ENCODE data around the gene RNF10.

DNA sequence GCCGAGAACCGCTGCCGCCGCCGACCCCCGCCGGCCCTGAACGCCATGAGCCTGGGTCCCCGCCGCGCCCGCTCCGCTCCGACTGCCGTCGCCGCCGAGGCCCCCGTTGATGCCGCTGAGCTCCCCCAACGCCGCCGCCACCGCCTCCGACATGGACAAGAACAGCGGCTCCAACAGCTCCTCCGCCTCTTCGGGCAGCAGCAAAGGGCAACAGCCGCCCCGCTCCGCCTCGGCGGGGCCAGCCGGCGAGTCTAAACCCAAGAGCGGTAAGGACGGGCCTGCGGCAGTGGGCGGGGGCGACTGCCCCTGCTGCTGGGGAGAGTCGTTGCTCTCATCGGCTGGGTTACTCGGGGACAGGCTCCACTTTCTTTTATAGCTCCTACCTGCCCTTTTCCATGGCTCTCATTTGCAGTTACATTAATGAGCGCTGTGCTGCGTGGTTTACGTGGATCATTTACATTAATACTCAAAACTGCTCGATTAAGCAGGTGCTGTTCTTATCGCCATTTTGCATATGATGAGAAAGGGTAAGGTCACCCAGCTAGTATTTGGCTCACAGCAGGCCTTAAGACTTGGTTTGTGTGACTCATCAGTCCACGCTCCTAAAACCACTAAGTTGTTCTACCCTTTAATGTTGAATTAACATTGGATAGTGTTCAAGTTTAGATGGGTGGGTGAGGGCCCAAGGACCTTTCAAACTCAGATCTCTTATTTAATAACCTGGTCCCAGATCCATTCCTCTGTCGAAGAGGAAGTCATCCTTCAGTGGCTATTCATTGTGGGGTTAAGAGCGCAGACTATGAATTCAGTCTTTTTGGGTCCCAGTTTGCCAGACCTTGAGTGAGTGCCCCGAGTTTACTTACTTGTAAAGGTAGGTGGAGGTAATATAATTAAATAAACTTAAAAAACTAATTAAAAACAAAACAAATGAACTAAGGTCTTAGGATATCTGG is 823 bp downstream of the RNF10 start:
- TF ChIP-seq, protein P1, sequence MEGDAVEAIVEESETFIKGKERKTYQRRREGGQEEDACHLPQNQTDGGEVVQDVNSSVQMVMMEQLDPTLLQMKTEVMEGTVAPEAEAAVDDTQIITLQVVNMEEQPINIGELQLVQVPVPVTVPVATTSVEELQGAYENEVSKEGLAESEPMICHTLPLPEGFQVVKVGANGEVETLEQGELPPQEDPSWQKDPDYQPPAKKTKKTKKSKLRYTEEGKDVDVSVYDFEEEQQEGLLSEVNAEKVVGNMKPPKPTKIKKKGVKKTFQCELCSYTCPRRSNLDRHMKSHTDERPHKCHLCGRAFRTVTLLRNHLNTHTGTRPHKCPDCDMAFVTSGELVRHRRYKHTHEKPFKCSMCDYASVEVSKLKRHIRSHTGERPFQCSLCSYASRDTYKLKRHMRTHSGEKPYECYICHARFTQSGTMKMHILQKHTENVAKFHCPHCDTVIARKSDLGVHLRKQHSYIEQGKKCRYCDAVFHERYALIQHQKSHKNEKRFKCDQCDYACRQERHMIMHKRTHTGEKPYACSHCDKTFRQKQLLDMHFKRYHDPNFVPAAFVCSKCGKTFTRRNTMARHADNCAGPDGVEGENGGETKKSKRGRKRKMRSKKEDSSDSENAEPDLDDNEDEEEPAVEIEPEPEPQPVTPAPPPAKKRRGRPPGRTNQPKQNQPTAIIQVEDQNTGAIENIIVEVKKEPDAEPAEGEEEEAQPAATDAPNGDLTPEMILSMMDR (conservative IDR thresholded peaks at IDR 0.05; ENCODE audit: low read depth, low read length), result no peak
- TF ChIP-seq, protein P2, sequence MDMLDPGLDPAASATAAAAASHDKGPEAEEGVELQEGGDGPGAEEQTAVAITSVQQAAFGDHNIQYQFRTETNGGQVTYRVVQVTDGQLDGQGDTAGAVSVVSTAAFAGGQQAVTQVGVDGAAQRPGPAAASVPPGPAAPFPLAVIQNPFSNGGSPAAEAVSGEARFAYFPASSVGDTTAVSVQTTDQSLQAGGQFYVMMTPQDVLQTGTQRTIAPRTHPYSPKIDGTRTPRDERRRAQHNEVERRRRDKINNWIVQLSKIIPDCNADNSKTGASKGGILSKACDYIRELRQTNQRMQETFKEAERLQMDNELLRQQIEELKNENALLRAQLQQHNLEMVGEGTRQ (IDR thresholded peaks at IDR 0.05; ENCODE audit: low read depth, low read length), result no peak
- TF ChIP-seq RAD21 (IDR thresholded peaks at IDR 0.05; ENCODE audit: low read length), result no peak
- TF ChIP-seq RFX5 (IDR thresholded peaks at IDR 0.05; ENCODE audit: low read depth, low read length), result no peak
- peak; percentile 75 for TF ChIP-seq FOS (IDR thresholded peaks at IDR 0.05; ENCODE audit: low read depth, low read length)
- no peak for TF ChIP-seq MXI1 (IDR thresholded peaks at IDR 0.05; ENCODE audit: borderline replicate concordance, low read depth, low read length)
- no peak for TF ChIP-seq SMC3 (IDR thresholded peaks at IDR 0.05; ENCODE audit: low read depth, low read length)
- no peak for TF ChIP-seq MAFK (IDR thresholded peaks at IDR 0.05; ENCODE audit: low read depth, low read length)
- TF ChIP-seq BHLHE40 (IDR thresholded peaks at IDR 0.05; ENCODE audit: low read depth, low read length), result peak; percentile 28; the same call in 1 of the 2 replicates

Measured in IMR-90 (cell line).